Kidney (tissue), 14 donors: Measurements from ENCODE around the gene IL3RA. TPM values are rescaled to one million over a fixed set of nuclear protein-coding genes. Genes with fewer than 3 reads are reported as not detected.
"Not testable (repeated sequence)": the region's sequence is repeated elsewhere in the genome, so short reads cannot be mapped to it uniquely, and the experiment has no call there.

ENCODE experiments used
- DNase-seq, 5 donors: peaks; one replicate each; pipeline ENCODE4 v3.0.0-alpha.2; 2013 to 2020
- FAIRE-seq: peaks from 2 replicates; lab custom pipeline; 2012; peaks lifted over from hg19 to GRCh38; lab: Jason Lieb, UNC
- H3K27ac ChIP-seq, 2 donors: one replicate each; pipeline ENCODE4 v1.7.0; 2013; ENCODE audit warnings: low read depth in 2 of 2, low read length in 2 of 2, inconsistent platforms in 1 of 2
- H3K27me3 ChIP-seq: one replicate; pipeline ENCODE4 v1.7.1; 2013; ENCODE audit warnings: low read length, inconsistent platforms; ENCODE audit not compliant: control insufficient read depth, insufficient read depth
- H3K36me3 ChIP-seq, 3 donors: one replicate each; pipeline versions ENCODE4 v1.7.0 to v1.7.1; 2013; ENCODE audit warnings: low read length in 3 of 3, control low read depth in 1 of 3, inconsistent platforms in 1 of 3; ENCODE audit not compliant: insufficient read depth in 3 of 3, control insufficient read depth in 2 of 3
- H3K4me1 ChIP-seq, 3 donors: one replicate each; pipeline versions ENCODE4 v1.7.0 to v1.7.1; 2013; ENCODE audit warnings: low read length in 3 of 3, inconsistent platforms in 1 of 3, low read depth in 1 of 3; ENCODE audit not compliant: control insufficient read depth in 2 of 3, insufficient read depth in 2 of 3
- H3K4me3 ChIP-seq, 3 donors: one replicate each; pipeline versions ENCODE4 v1.7.0 to v1.8.1; 2013; ENCODE audit warnings: low read length in 3 of 3, control low read depth in 1 of 3, inconsistent platforms in 1 of 3
- H3K9ac ChIP-seq, 3 donors: one replicate each; pipeline versions ENCODE4 v1.7.0 to v1.7.1; 2013; ENCODE audit warnings: low read length in 3 of 3, control low read depth in 1 of 3, inconsistent platforms in 1 of 3
- H3K9me3 ChIP-seq, 3 donors: one replicate each; pipeline versions ENCODE4 v1.7.0 to v1.7.1; 2013; ENCODE audit warnings: low read length in 3 of 3, control low read depth in 1 of 3, inconsistent platforms in 1 of 3; ENCODE audit not compliant: control insufficient read depth in 2 of 3, insufficient read depth in 1 of 3
- CTCF ChIP-seq: IDR thresholded peaks from 3 replicates; pipeline ENCODE4 v1.5.1; 2012; ENCODE audit warnings: mild to moderate bottlenecking, moderate library complexity, borderline replicate concordance; ENCODE audit not compliant: insufficient read depth; ENCODE audit errors: extremely low read depth
- intact Hi-C: fragments of 100-400 bp; cut with DNase I; formaldehyde crosslinking; loops from one replicate; pipeline ENCODE4 v1.11.1; 2022
- polyA plus RNA-seq: library from polyadenylated mRNA; stranded (reverse); fragments of 350-450 nt; fragmentation: Illumina TruSeq; extraction: RNeasy Lipid Tissue Mini Kit (QIAGEN cat#74804); gene quantifications from one replicate; pipeline ENCODE4 v1.2.3, GENCODE V29; 2014; ENCODE audit warnings: low read depth, low replicate concordance; ENCODE audit not compliant: insufficient read depth
- total RNA-seq: library from RNA; stranded (reverse); fragmentation: NEBNext Ultra II Directional; extraction: Animal tissue kit (Norgen Biotek cat#: 25700); gene quantifications from one replicate; pipeline ENCODE4 v1.2.1, GENCODE V29; 2021
- donor health status: control.
- donor health status: control.
- donor health status: control.
- donor health status: control.
- donor health status: control.
- donor health status: DM: yes; HTN: yes; CAD: no.
- donor health status: Normal renal cell carcinoma (clear cell type).

Gene IL3RA
- total and polyA plus RNA-seq, 2 donors from 2014 or later: 4.6 to 10.2 TPM

- Histone ChIP-seq H3K36me3 (no peaks in the 10 kb centered on the region), H3K27me3 (no peaks in the 10 kb centered on the region), H3K4me1 (no peaks in the 10 kb centered on the region), H3K9me3 (no peaks in the 10 kb centered on the region), H3K4me3 (no peak overlapping the region), H3K9ac (no peak overlapping the region), H3K27ac (no peak overlapping the region)
- no peak for FAIRE-seq
- intact Hi-C loops: no loop called here
- DNase-seq: peak in 2 of 5 donors; percentile 15 to 37
- TF ChIP-seq CTCF: no peak
Observed at GRCh38 chrX:1292575-1293290, 43.9 kb upstream of the IL3RA start.

GRCh38 chrX:1294301-1295067 lies 42.1 kb upstream of the IL3RA start:
- H3K27me3 ChIP-seq: no peaks in the 10 kb centered on the region
- no peak for TF ChIP-seq CTCF
- H3K9me3 ChIP-seq: no peaks in the 10 kb centered on the region
- no peaks in the 10 kb centered on the region for H3K4me1 ChIP-seq
- no peaks in the 10 kb centered on the region for H3K36me3 ChIP-seq
- peak in 1 of 5 donors; percentile 52 for DNase-seq
- FAIRE-seq: no peak
- intact Hi-C loops: no loop called here
- H3K27ac ChIP-seq: no peak overlapping the region
- no peak overlapping the region for H3K9ac ChIP-seq
- H3K4me3 ChIP-seq: no peak overlapping the region

GRCh38 chrX:1295550-1295949 lies 41.0 kb upstream of the IL3RA start:
- no peak overlapping the region for H3K27ac ChIP-seq
- no peak for FAIRE-seq

GRCh38 chrX:1297591-1297990 lies 39.0 kb upstream of the IL3RA start:
- H3K4me3 ChIP-seq, FAIRE-seq, H3K4me1 ChIP-seq, H3K36me3 ChIP-seq, H3K27me3 ChIP-seq, H3K9me3 ChIP-seq, H3K9ac ChIP-seq, H3K27ac ChIP-seq, intact Hi-C loops: not testable (repeated sequence)
- DNase-seq: peak in 1 of 5 donors; percentile 2

More at GRCh38 chrX:1295550-1295949, 41.0 kb upstream of the IL3RA start:
- Histone ChIP-seq H3K36me3 (no peaks in the 10 kb centered on the region), H3K9me3 (no peaks in the 10 kb centered on the region), H3K4me3 (no peak overlapping the region), H3K9ac (no peak overlapping the region), H3K27me3 (no peaks in the 10 kb centered on the region), H3K4me1 (no peaks in the 10 kb centered on the region)
- DNase-seq: peak in 1 of 5 donors; percentile 11
- intact Hi-C loops: no loop called here
- TF ChIP-seq CTCF: no peak
